22Rv1 (cell line): Measurements from ENCODE around the gene ST8SIA5.

ENCODE experiments used
- CTCF ChIP-seq: fragments of 450-650 bp; IDR thresholded peaks from 2 replicates; pipeline ENCODE4 v1.5.1; 2017; ENCODE audit warnings: mild to moderate bottlenecking
- ZFX ChIP-seq: fragments of 450-650 bp; IDR thresholded peaks from 2 replicates; pipeline ENCODE4 v1.6.1; 2017; ENCODE audit warnings: antibody characterized with exemption, borderline replicate concordance

- no peak for TF ChIP-seq CTCF
- TF ChIP-seq ZFX, result no peak
Measured at GRCh38 chr18:46716827-46717226, 40.0 kb downstream of the ST8SIA5 start.
